HAP-1 (cell line): ENCODE results near the gene NKX6-2.
"Not testable (repeated sequence)": the region's sequence is repeated elsewhere in the genome, so short reads cannot be mapped to it uniquely, and the experiment has no call there.

Experiments used
- DNase-seq, 2 experiments: peaks; one replicate each; pipeline ENCODE4 v3.0.0-alpha.2; 2016 to 2020; ENCODE audit warnings: low spot score in 2 of 2
- H3K27me3 ChIP-seq: fragments of 250-450 bp; sonication (Bioruptor Pico); 2 replicates; pipeline ENCODE4 v1.5.1; 2020; ENCODE audit warnings: low read depth, mild to moderate bottlenecking, moderate library complexity
- H3K36me3 ChIP-seq: fragments of 250-450 bp; sonication (Bioruptor Pico); replicated peaks from 2 replicates; pipeline ENCODE4 v1.5.1; 2020; ENCODE audit warnings: mild to moderate bottlenecking
- H3K4me1 ChIP-seq: fragments of 250-450 bp; sonication (Bioruptor Pico); 2 replicates; pipeline ENCODE4 v1.5.1; 2020; ENCODE audit warnings: mild to moderate bottlenecking
- H3K4me3 ChIP-seq: fragments of 250-450 bp; sonication (Bioruptor Pico); 2 replicates; pipeline ENCODE4 v1.5.1; 2020; ENCODE audit warnings: mild to moderate bottlenecking, moderate library complexity
- H3K9me3 ChIP-seq: fragments of 250-450 bp; sonication (Bioruptor Pico); 2 replicates; pipeline ENCODE4 v1.5.1; 2020; ENCODE audit warnings: mild to moderate bottlenecking, moderate library complexity
- in situ Hi-C: fragments of 300-500 bp; cut with MboI; formaldehyde crosslinking; loops from 3 replicates; pipeline ENCODE4 v1.14.3; 2020; ENCODE audit warnings: low sequenced_read_pairs, inconsistent platforms, mixed read lengths

Gene NKX6-2

GRCh38 chr10:132774902-132775863 is 10.8 kb downstream of the NKX6-2 start:
- DNase-seq = no peak

GRCh38 chr10:132774181-132774901 is 11.6 kb downstream of the NKX6-2 start:
- DNase-seq = no peak
- in situ Hi-C loops = no loop called here

More at GRCh38 chr10:132774902-132775863, 10.8 kb downstream of the NKX6-2 start:
- H3K9me3 ChIP-seq = no peaks in the 10 kb centered on the region
- no peaks in the 10 kb centered on the region for H3K4me1 ChIP-seq
- no peaks in the 10 kb centered on the region for H3K27me3 ChIP-seq
- no peak overlapping the region for H3K4me3 ChIP-seq
- no peaks in the 10 kb centered on the region; the same call in 1 of the 2 replicates for H3K36me3 ChIP-seq
- in situ Hi-C loops = no loop called here

GRCh38 chr10:132772816-132773215 is 13.1 kb downstream of the NKX6-2 start:
- H3K36me3 ChIP-seq, H3K4me3 ChIP-seq, in situ Hi-C loops, DNase-seq, H3K9me3 ChIP-seq, H3K4me1 ChIP-seq, H3K27me3 ChIP-seq: not testable (repeated sequence)

More at GRCh38 chr10:132774181-132774901, 11.6 kb downstream of the NKX6-2 start:
- Histone ChIP-seq H3K4me1 (no peaks in the 10 kb centered on the region), H3K36me3 (no peaks in the 10 kb centered on the region), H3K27me3 (no peaks in the 10 kb centered on the region), H3K9me3 (no peaks in the 10 kb centered on the region), H3K4me3 (no peak overlapping the region)

GRCh38 chr10:132770061-132771021 is 15.6 kb downstream of the NKX6-2 start:
- H3K9me3 ChIP-seq = no peaks in the 10 kb centered on the region
- in situ Hi-C loops = no loop called here
- DNase-seq = no peak
- no peaks in the 10 kb centered on the region for H3K36me3 ChIP-seq
- H3K27me3 ChIP-seq = no peaks in the 10 kb centered on the region
- H3K4me3 ChIP-seq = no peak overlapping the region
- no peaks in the 10 kb centered on the region for H3K4me1 ChIP-seq

GRCh38 chr10:132768346-132769248 is 17.4 kb downstream of the NKX6-2 start:
- no peak for DNase-seq
- H3K9me3 ChIP-seq = no peaks in the 10 kb centered on the region
- no peaks in the 10 kb centered on the region for H3K4me1 ChIP-seq
- in situ Hi-C loops = no loop called here
- no peak overlapping the region for H3K4me3 ChIP-seq
- H3K36me3 ChIP-seq = no peaks in the 10 kb centered on the region
- H3K27me3 ChIP-seq = no peaks in the 10 kb centered on the region

GRCh38 chr10:132766291-132766690 is 19.7 kb downstream of the NKX6-2 start:
- in situ Hi-C loops = no loop called here
- Histone ChIP-seq H3K36me3 (no peaks in the 10 kb centered on the region), H3K4me3 (no peak overlapping the region), H3K4me1 (no peaks in the 10 kb centered on the region), H3K27me3 (no peaks in the 10 kb centered on the region), H3K9me3 (no peaks in the 10 kb centered on the region)
- DNase-seq = no peak

- H3K27me3 ChIP-seq = no peaks in the 10 kb centered on the region
- no peaks in the 10 kb centered on the region for H3K9me3 ChIP-seq
- no peaks in the 10 kb centered on the region for H3K4me1 ChIP-seq
- in situ Hi-C loops = no loop called here
- no peaks in the 10 kb centered on the region for H3K36me3 ChIP-seq
- no peak for DNase-seq
- no peak overlapping the region for H3K4me3 ChIP-seq
Measured at GRCh38 chr10:132765435-132765834, 20.5 kb downstream of the NKX6-2 start.

- Histone ChIP-seq H3K4me1 (no peaks in the 10 kb centered on the region), H3K4me3 (no peak overlapping the region), H3K9me3 (no peaks in the 10 kb centered on the region), H3K36me3 (no peaks in the 10 kb centered on the region), H3K27me3 (no peaks in the 10 kb centered on the region)
- in situ Hi-C loops = no loop called here
- DNase-seq = no peak
Measured at GRCh38 chr10:132764108-132764507, 21.8 kb downstream of the NKX6-2 start.

- in situ Hi-C loops = no loop called here
- no peak for DNase-seq
- no peaks in the 10 kb centered on the region for H3K27me3 ChIP-seq
- H3K9me3 ChIP-seq = no peaks in the 10 kb centered on the region
- no peak overlapping the region for H3K4me3 ChIP-seq
- no peaks in the 10 kb centered on the region for H3K4me1 ChIP-seq
- no peaks in the 10 kb centered on the region for H3K36me3 ChIP-seq
Measured at GRCh38 chr10:132763545-132763944, 22.4 kb downstream of the NKX6-2 start.

- H3K4me1 ChIP-seq = no peaks in the 10 kb centered on the region
- in situ Hi-C loops = no loop called here
- DNase-seq = no peak
Measured at GRCh38 chr10:132762267-132762666, 23.7 kb downstream of the NKX6-2 start.

GRCh38 chr10:132761395-132762060 is 24.4 kb downstream of the NKX6-2 start:
- no peaks in the 10 kb centered on the region for H3K27me3 ChIP-seq
- H3K4me3 ChIP-seq = no peak overlapping the region
- in situ Hi-C loops = no loop called here
- no peaks in the 10 kb centered on the region for H3K36me3 ChIP-seq
- no peaks in the 10 kb centered on the region for H3K9me3 ChIP-seq
- DNase-seq = no peak
- no peaks in the 10 kb centered on the region for H3K4me1 ChIP-seq

More at GRCh38 chr10:132762267-132762666, 23.7 kb downstream of the NKX6-2 start:
- H3K9me3 ChIP-seq = no peaks in the 10 kb centered on the region
- no peaks in the 10 kb centered on the region for H3K27me3 ChIP-seq
- no peaks in the 10 kb centered on the region for H3K36me3 ChIP-seq
- H3K4me3 ChIP-seq = no peak overlapping the region

- Histone ChIP-seq H3K36me3 (no peaks in the 10 kb centered on the region), H3K27me3 (no peaks in the 10 kb centered on the region), H3K4me3 (no peak overlapping the region), H3K4me1 (no peaks in the 10 kb centered on the region), H3K9me3 (no peaks in the 10 kb centered on the region)
- in situ Hi-C loops = no loop called here
- no peak for DNase-seq
Measured at GRCh38 chr10:132758865-132759264, 27.1 kb downstream of the NKX6-2 start.
